NCI-H2107 treated with DMSO at 0.1 percent for 48 hours (cell line): ENCODE results near the gene HIF1A.

Source experiments
- DNase-seq: peaks from one replicate; lab custom pipeline; 2025; ENCODE audit not compliant: unreplicated experiment; lab: John Stamatoyannopoulos, UW

HIF1A gene

DNA sequence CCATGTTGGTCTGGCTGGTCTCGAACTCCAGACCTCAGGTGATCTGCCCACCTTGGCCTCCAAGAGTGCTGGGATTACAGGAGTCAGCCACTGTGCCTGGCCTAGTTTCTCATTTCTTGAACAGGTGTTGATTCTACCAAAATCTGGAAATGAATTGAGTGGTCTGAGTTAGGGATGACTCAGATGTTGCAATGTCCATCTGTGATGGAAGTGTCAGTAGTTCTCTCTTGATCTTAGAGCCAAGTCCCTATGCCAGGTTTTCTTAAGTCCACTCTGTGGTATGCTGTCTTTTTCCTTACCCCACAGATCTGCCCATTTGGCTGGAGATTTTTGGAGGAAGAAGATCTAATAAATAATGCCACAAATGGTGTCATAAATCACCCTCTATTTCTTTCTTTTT is 79.5 kb downstream of the HIF1A start:
- no peak for DNase-seq

DNA sequence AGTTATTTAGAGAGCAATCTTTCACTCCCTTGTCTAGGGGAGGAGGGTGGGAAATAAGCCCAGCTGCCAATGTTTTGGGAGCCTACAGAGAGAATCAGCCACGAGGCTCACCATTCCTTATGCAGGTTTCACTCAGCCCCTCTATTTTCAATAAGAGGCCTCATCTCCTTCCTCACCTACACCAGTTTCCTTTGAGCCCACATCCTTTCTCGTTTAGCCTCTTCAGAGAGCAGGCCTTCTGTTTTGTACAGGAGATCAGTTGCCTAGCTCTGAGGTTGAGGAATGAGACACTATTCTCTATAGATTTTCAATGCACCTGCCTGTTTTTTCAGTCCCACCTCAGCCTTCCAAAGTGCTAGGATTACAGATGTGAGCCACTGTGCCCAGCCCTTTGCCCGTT is 84.8 kb downstream of the HIF1A start:
- no peak for DNase-seq

DNA sequence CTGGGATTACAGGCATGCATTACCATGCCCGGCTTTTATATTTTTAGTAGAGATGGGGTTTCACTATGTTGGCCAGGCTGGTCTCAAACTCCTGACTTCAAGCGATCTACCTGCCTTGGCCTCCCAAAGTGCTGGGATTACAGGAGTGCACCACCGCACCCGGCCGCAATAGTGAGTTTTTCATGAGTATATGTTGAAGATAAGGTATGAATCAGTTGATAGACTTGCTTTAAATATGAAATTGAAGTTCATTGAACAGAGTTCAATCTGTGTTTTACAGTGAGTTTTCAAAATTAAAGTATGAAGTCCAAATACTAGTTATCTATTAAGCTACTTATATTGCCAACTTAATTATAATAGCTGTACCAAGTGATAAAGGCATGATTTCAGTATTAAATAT is 102.0 kb downstream of the HIF1A start:
- DNase-seq: no peak
